22Rv1 (cell line): Measurements from ENCODE around the gene TM9SF2.
"Not testable (repeated sequence)": the region's sequence is repeated elsewhere in the genome, so short reads cannot be mapped to it uniquely, and the experiment has no call there.

Source experiments
- H3K27ac ChIP-seq: fragments of 450-650 bp; 2 replicates; pipeline ENCODE4 v1.5.1; 2017
- CTCF ChIP-seq: fragments of 450-650 bp; IDR thresholded peaks from 2 replicates; pipeline ENCODE4 v1.5.1; 2017; ENCODE audit warnings: mild to moderate bottlenecking
- ZFX ChIP-seq: fragments of 450-650 bp; IDR thresholded peaks from 2 replicates; pipeline ENCODE4 v1.6.1; 2017; ENCODE audit warnings: antibody characterized with exemption, borderline replicate concordance

The TM9SF2 gene

GRCh38 chr13:99477493-99477892 is 23.8 kb upstream of the TM9SF2 start:
- no peak overlapping the region for H3K27ac ChIP-seq
- no peak for TF ChIP-seq CTCF
- TF ChIP-seq ZFX, result no peak

GRCh38 chr13:99481366-99481765 is 19.9 kb upstream of the TM9SF2 start:
- no peak overlapping the region for H3K27ac ChIP-seq
- TF ChIP-seq ZFX (no peak), CTCF (no peak)

GRCh38 chr13:99484473-99484872 is 16.8 kb upstream of the TM9SF2 start:
- no peak overlapping the region for H3K27ac ChIP-seq
- no peak for TF ChIP-seq CTCF
- TF ChIP-seq ZFX, result no peak

- no peak overlapping the region for H3K27ac ChIP-seq
- no peak for TF ChIP-seq CTCF
- no peak for TF ChIP-seq ZFX
Measured at GRCh38 chr13:99486996-99487395, 14.3 kb upstream of the TM9SF2 start.

- no peak for TF ChIP-seq ZFX
- TF ChIP-seq CTCF, result no peak
Measured at GRCh38 chr13:99489028-99489427, 12.2 kb upstream of the TM9SF2 start.

DNA sequence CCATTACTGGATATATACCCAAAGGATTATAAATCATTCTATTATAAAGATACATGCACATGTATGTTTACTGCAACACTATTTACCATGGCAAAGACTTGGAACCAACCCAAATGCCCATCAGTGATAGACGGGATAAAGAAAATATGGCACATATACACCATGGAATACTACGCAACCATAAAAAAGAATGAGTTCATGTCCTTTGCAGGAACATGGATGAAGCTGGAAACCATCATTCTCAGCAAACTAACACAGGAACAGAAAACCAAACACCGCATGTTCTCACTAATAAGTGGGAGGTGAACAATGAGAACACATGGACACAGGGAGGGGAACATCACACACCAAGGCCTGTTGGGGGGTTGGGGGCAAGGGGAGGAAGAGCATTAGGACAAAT is 9.5 kb upstream of the TM9SF2 start:
- not testable (repeated sequence) for H3K27ac ChIP-seq

More at GRCh38 chr13:99489028-99489427, 12.2 kb upstream of the TM9SF2 start:
- H3K27ac ChIP-seq, result no peak overlapping the region

DNA sequence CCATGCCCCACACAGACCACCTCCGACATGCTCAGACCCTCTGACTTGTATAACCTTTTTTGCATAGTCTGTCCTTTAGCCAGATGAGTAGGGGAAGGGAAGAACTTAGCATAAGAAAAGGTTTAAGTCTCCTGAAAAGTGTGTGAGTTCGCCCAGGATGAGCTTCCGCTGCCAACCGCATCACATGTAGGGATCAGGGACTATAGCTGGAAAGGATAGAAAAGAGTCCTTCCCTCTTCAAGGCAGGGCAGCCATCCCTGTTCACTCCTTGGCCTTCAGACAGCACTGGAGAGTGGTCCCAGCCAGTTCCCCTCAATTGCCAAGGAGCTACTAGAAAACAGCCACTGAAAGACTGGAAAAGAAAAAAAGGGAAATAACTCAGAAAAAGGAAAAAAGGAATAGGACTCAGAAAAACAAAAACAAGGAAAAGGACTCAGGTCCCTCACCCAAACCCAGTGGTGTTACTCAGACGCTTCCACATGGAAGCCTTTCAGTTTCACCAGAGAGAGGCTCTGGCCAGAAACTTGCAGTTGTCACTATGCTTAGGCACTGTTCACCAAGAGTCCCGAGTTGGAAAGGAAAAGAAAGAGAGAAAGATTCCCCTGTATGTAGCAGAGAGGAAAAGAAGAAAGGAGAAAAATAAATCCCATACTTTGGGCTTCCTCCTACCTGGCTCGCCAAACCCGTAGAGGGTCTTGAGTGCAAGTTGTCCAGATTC is 5.6 kb upstream of the TM9SF2 start:
- H3K27ac ChIP-seq, result no peak overlapping the region
- TF ChIP-seq CTCF (no peak), ZFX (no peak)
